BLaER1 treated with 17β-estradiol and CSF1 and Interleukin-3, amounts not matched to agents 10 nM and 100 nM (cell line): Measurements from ENCODE around the gene ZNF738.
"Not testable (repeated sequence)": the region's sequence is repeated elsewhere in the genome, so short reads cannot be mapped to it uniquely, and the experiment has no call there.

Source experiments
- H3K27ac ChIP-seq, 11 experiments: shearing (Covaris generic); formaldehyde crosslinking; 2 replicates each; pipeline ENCODE4 v1.8.1; 2022
- H3K27me3 ChIP-seq, 11 experiments: shearing (Covaris generic); formaldehyde crosslinking; 2 replicates each; pipeline ENCODE4 v1.8.1; 2022
- H3K36me3 ChIP-seq, 11 experiments: shearing (Covaris generic); formaldehyde crosslinking; 2 replicates each; pipeline ENCODE4 v1.8.1; 2022
- H3K4me1 ChIP-seq, 10 experiments: shearing (Covaris generic); formaldehyde crosslinking; 2 replicates each; pipeline ENCODE4 v1.8.1; 2022
- H3K4me2 ChIP-seq, 11 experiments: shearing (Covaris generic); formaldehyde crosslinking; 2 replicates each; pipeline ENCODE4 v1.8.1; 2022
- H3K4me3 ChIP-seq, 10 experiments: shearing (Covaris generic); formaldehyde crosslinking; 2 replicates each; pipeline ENCODE4 v1.8.1; 2022
- H3K9ac ChIP-seq, 11 experiments: shearing (Covaris generic); formaldehyde crosslinking; 2 replicates each; pipeline ENCODE4 v1.8.1; 2022
- H3K9me3 ChIP-seq, 11 experiments: shearing (Covaris generic); formaldehyde crosslinking; replicated peaks in 1 of 11; 2 replicates each; pipeline ENCODE4 v1.8.1; 2022
- H4K20me1 ChIP-seq, 11 experiments: shearing (Covaris generic); formaldehyde crosslinking; 2 replicates each; pipeline ENCODE4 v1.8.1; 2022
- Cebpa-rat ChIP-seq, 11 experiments: shearing (Covaris generic); IDR thresholded peaks; 2 replicates each; pipeline ENCODE4 v1.8.1; 2022

ZNF738 gene

GRCh38 chr19:21358768-21359451 is at the start of gene ZNF738:
ZNF738 (plus strand) TSS chr19:21359000; CDS start chr19:21359141, 141 bp downstream.
- Histone ChIP-seq H3K27ac (peak within 1 kb of the TSS; percentile 80 to 99 (median 97)), H3K9me3 (peaks cover 56 to 78% (median 68%) of the 10 kb centered on the region in 11 experiments), H3K4me2 (peak within 1 kb of the TSS; percentile 62 to 87 (median 72)), H3K27me3 (no peaks in the 10 kb centered on the region; a peak in 2 of 22 replicates), H4K20me1 (no peaks in the 10 kb centered on the region; a peak in 1 of 22 replicates), H3K4me1 (peaks cover 0 to 11% (median 5%) of the 10 kb centered on the region in 10 experiments; a peak in 10 of 20 replicates), H3K4me3 (peak within 1 kb of the TSS; percentile 79 to 100 (median 93)), H3K36me3 (peaks cover 32 to 40% (median 39%) of the 10 kb centered on the region in 11 experiments), H3K9ac (peak within 1 kb of the TSS; percentile 89 to 99 (median 97))
- no peak for TF ChIP-seq Cebpa-rat (IDR thresholded peaks at IDR 0.05)

- H3K9ac ChIP-seq, H3K4me2 ChIP-seq, H3K4me3 ChIP-seq, H3K27ac ChIP-seq, H3K27me3 ChIP-seq: not testable (repeated sequence)
- Histone ChIP-seq H3K36me3 (peaks cover 78 to 99% (median 92%) of the 10 kb centered on the region in 11 experiments), H3K9me3 (peaks cover 75 to 86% (median 81%) of the 10 kb centered on the region in 11 experiments), H4K20me1 (peaks cover 0 to 60% (median 8%) of the 10 kb centered on the region in 11 experiments; a peak in 8 of 22 replicates), H3K4me1 (peaks cover 0 to 35% (median 11%) of the 10 kb centered on the region in 10 experiments; a peak in 10 of 20 replicates)
These were observed 46.0 kb upstream of the ZNF738 start for GRCh38 chr19:21312807-21313206.

GRCh38 chr19:21314676-21315075 is 44.1 kb upstream of the ZNF738 start:
- H3K4me3 ChIP-seq, result no peak overlapping the region
- peaks cover 78 to 94% (median 84%) of the 10 kb centered on the region in 11 experiments for H3K9me3 ChIP-seq
- H3K9ac ChIP-seq, result no peak overlapping the region
- H3K36me3 ChIP-seq, result peaks cover 76 to 100% (median 92%) of the 10 kb centered on the region in 11 experiments
- peak overlapping the region in 5 of 11 experiments; percentile 6 to 39 (median 23); a peak in 7 of 22 replicates for H3K4me2 ChIP-seq
- H3K4me1 ChIP-seq, result peaks cover 0 to 23% (median 11%) of the 10 kb centered on the region in 10 experiments; a peak in 10 of 20 replicates
- H3K27me3 ChIP-seq, result no peaks in the 10 kb centered on the region
- TF ChIP-seq Cebpa-rat (IDR thresholded peaks at IDR 0.05), result no peak
- peaks cover 0 to 62% (median 8%) of the 10 kb centered on the region in 11 experiments; a peak in 8 of 22 replicates for H4K20me1 ChIP-seq
- peak overlapping the region in 2 of 11 experiments; percentile 17 to 18; a peak in 2 of 22 replicates for H3K27ac ChIP-seq

GRCh38 chr19:21317821-21318220 is 41.0 kb upstream of the ZNF738 start:
- Histone ChIP-seq H3K27ac (no peak overlapping the region), H3K27me3 (no peaks in the 10 kb centered on the region), H3K9ac (no peak overlapping the region), H3K4me3 (no peak overlapping the region; a peak in 1 of 20 replicates), H3K9me3 (peaks cover 80 to 95% (median 91%) of the 10 kb centered on the region in 11 experiments), H4K20me1 (peaks cover 0 to 56% (median 8%) of the 10 kb centered on the region in 11 experiments; a peak in 8 of 22 replicates), H3K4me2 (no peak overlapping the region), H3K36me3 (peaks cover 70 to 97% (median 90%) of the 10 kb centered on the region in 11 experiments), H3K4me1 (peaks cover 0 to 23% (median 11%) of the 10 kb centered on the region in 10 experiments; a peak in 10 of 20 replicates)
- no peak for TF ChIP-seq Cebpa-rat (IDR thresholded peaks at IDR 0.05)

- H3K36me3 ChIP-seq, result peaks cover 88 to 97% (median 95%) of the 10 kb centered on the region in 11 experiments
- peaks cover 0 to 34% (median 0%) of the 10 kb centered on the region in 11 experiments; a peak in 6 of 22 replicates for H4K20me1 ChIP-seq
These were observed 37.7 kb upstream of the ZNF738 start for GRCh38 chr19:21321134-21321533.

GRCh38 chr19:21321996-21322395 is 36.8 kb upstream of the ZNF738 start:
- Histone ChIP-seq H3K9me3 (peaks cover 94 to 98% (median 95%) of the 10 kb centered on the region in 11 experiments), H3K27me3 (no peaks in the 10 kb centered on the region), H3K36me3 (peaks cover 86 to 97% (median 95%) of the 10 kb centered on the region in 11 experiments), H3K9ac (no peak overlapping the region), H4K20me1 (peaks cover 0 to 30% (median 0%) of the 10 kb centered on the region in 11 experiments; a peak in 5 of 22 replicates), H3K27ac (no peak overlapping the region), H3K4me2 (no peak overlapping the region), H3K4me1 (peaks cover 0 to under 1% (median 0%) of the 10 kb centered on the region in 10 experiments; a peak in 1 of 20 replicates), H3K4me3 (no peak overlapping the region)
- no peak for TF ChIP-seq Cebpa-rat (IDR thresholded peaks at IDR 0.05)

More at GRCh38 chr19:21321134-21321533, 37.7 kb upstream of the ZNF738 start:
- H3K4me1 ChIP-seq, result peaks cover 0 to 3% (median 0%) of the 10 kb centered on the region in 10 experiments; a peak in 5 of 20 replicates
- no peak for TF ChIP-seq Cebpa-rat (IDR thresholded peaks at IDR 0.05)
- H3K9ac ChIP-seq, result no peak overlapping the region
- H3K27ac ChIP-seq, result no peak overlapping the region
- no peak overlapping the region for H3K4me2 ChIP-seq
- peaks cover 95 to 98% (median 96%) of the 10 kb centered on the region in 11 experiments for H3K9me3 ChIP-seq
- H3K4me3 ChIP-seq, result no peak overlapping the region
- H3K27me3 ChIP-seq, result no peaks in the 10 kb centered on the region

GRCh38 chr19:21322528-21322927 is 36.3 kb upstream of the ZNF738 start:
- peaks cover 89 to 98% (median 95%) of the 10 kb centered on the region in 11 experiments for H3K9me3 ChIP-seq
- peaks cover 86 to 97% (median 95%) of the 10 kb centered on the region in 11 experiments for H3K36me3 ChIP-seq
- H3K4me1 ChIP-seq, result peaks cover 1 to 6% (median 2%) of the 10 kb centered on the region in 10 experiments; a peak in 19 of 20 replicates
- H4K20me1 ChIP-seq, result peaks cover 0 to 25% (median 0%) of the 10 kb centered on the region in 11 experiments; a peak in 5 of 22 replicates
- TF ChIP-seq Cebpa-rat (IDR thresholded peaks at IDR 0.05), result no peak
- H3K27me3 ChIP-seq, result no peaks in the 10 kb centered on the region
- no peak overlapping the region for H3K27ac ChIP-seq
- H3K4me2 ChIP-seq, result no peak overlapping the region
- no peak overlapping the region for H3K9ac ChIP-seq
- H3K4me3 ChIP-seq, result no peak overlapping the region

GRCh38 chr19:21323000-21323399 is 35.8 kb upstream of the ZNF738 start:
- Histone ChIP-seq H3K9ac (no peak overlapping the region), H3K36me3 (peaks cover 83 to 97% (median 94%) of the 10 kb centered on the region in 11 experiments), H3K4me1 (peaks cover 6 to 10% (median 7%) of the 10 kb centered on the region in 10 experiments), H3K4me2 (no peak overlapping the region), H3K27ac (no peak overlapping the region), H3K27me3 (no peaks in the 10 kb centered on the region), H4K20me1 (peaks cover 0 to 25% (median 0%) of the 10 kb centered on the region in 11 experiments; a peak in 5 of 22 replicates), H3K4me3 (no peak overlapping the region), H3K9me3 (peaks cover 84 to 95% (median 92%) of the 10 kb centered on the region in 11 experiments)
- no peak for TF ChIP-seq Cebpa-rat (IDR thresholded peaks at IDR 0.05)

GRCh38 chr19:21326169-21326568 is 32.6 kb upstream of the ZNF738 start:
- Histone ChIP-seq H3K4me1 (peaks cover 6 to 19% (median 10%) of the 10 kb centered on the region in 10 experiments), H3K9me3 (peaks cover 55 to 78% (median 68%) of the 10 kb centered on the region in 11 experiments), H3K27ac (no peak overlapping the region), H4K20me1 (peaks cover 0 to 23% (median 0%) of the 10 kb centered on the region in 11 experiments; a peak in 4 of 22 replicates), H3K9ac (no peak overlapping the region), H3K4me2 (no peak overlapping the region), H3K4me3 (peak overlapping the region in 8 of 10 experiments; percentile 19 to 90 (median 40); a peak in 11 of 20 replicates), H3K27me3 (no peaks in the 10 kb centered on the region), H3K36me3 (peaks cover 55 to 66% (median 64%) of the 10 kb centered on the region in 11 experiments)
- no peak for TF ChIP-seq Cebpa-rat (IDR thresholded peaks at IDR 0.05)
